WTC11 (cell line): ENCODE measurements around the gene CAMK2N2.

ENCODE experiments used
- CTCF ChIP-seq: fragments of 200-600 bp; IDR thresholded peaks from 2 replicates; pipeline ENCODE4 v1.8.0; 2022; ENCODE audit warnings: antibody characterized with exemption
- FOXJ3 ChIP-seq: sonication (generic); formaldehyde crosslinking; IDR thresholded peaks from 2 replicates; pipeline ENCODE4 v1.9.0; 2021; ENCODE audit warnings: missing genetic modification reagents, mild to moderate bottlenecking, borderline replicate concordance

DNA sequence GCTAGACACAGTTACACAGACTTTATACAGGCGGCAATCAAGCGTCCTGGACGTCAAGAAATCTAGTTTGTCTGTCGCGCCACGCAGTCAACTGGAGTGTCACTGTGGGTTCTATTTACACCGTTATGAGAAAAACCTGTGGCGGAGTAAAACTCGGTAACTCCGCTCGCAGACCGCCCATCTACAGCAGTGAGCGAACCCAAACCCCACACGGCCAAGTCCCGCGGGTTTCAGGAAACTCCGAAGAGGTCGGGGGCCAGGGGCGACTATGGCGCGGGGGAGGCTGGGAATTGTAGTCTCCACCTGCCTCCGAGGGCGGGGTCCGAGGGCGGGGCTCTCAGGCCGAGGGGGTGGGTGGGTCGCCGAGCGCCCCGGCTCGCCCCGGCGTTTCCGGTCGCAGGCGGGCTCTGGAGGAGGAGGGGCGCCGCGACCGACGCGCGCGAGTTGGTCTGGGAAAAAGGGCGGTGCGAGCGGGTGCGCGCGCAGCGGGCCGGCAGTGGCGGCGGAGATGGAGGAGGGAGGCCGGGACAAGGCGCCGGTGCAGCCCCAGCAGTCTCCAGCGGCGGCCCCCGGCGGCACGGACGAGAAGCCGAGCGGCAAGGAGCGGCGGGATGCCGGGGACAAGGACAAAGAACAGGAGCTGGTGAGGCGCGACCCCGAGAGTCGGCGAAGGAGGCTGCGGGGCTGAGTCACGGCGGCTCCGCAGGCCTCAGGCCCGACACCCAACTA lies 37.6 kb upstream of the CAMK2N2 start, which contains the start of gene PSMD2:
- TF ChIP-seq CTCF = no peak
- TF ChIP-seq FOXJ3 (CRISPR knock-in tag) = no peak
